ENCODE results near the gene LRRN1.

GRCh38 chr3:3798631-3799113, 559 bp upstream of the LRRN1 start:
- TF ChIP-seq, protein P1, sequence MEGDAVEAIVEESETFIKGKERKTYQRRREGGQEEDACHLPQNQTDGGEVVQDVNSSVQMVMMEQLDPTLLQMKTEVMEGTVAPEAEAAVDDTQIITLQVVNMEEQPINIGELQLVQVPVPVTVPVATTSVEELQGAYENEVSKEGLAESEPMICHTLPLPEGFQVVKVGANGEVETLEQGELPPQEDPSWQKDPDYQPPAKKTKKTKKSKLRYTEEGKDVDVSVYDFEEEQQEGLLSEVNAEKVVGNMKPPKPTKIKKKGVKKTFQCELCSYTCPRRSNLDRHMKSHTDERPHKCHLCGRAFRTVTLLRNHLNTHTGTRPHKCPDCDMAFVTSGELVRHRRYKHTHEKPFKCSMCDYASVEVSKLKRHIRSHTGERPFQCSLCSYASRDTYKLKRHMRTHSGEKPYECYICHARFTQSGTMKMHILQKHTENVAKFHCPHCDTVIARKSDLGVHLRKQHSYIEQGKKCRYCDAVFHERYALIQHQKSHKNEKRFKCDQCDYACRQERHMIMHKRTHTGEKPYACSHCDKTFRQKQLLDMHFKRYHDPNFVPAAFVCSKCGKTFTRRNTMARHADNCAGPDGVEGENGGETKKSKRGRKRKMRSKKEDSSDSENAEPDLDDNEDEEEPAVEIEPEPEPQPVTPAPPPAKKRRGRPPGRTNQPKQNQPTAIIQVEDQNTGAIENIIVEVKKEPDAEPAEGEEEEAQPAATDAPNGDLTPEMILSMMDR (IDR thresholded peaks at IDR 0.05; ENCODE audit: poor library complexity), result no peak
- no peak for TF ChIP-seq EZH2phosphoT487 (IDR thresholded peaks at IDR 0.05; ENCODE audit: low read depth, severe bottlenecking, unreplicated experiment)
